GM23248 (cell line): ENCODE data around the gene DDOST.

Source experiments
- EZH2 ChIP-seq: fragments of 200-600 bp; sonication (generic); IDR thresholded peaks from 2 replicates; pipeline ENCODE4 v1.6.1; 2018; ENCODE audit warnings: antibody characterized with exemption, mild to moderate bottlenecking; ENCODE audit not compliant: insufficient read depth, poor library complexity, severe bottlenecking
- EZH2phosphoT487 ChIP-seq: fragments of 200-600 bp; sonication (generic); IDR thresholded peaks from 2 replicates; pipeline ENCODE4 v1.6.1; 2018; ENCODE audit warnings: antibody characterized with exemption, moderate library complexity, mild to moderate bottlenecking, low read depth; ENCODE audit not compliant: insufficient read depth

GRCh38 chr1:20698195-20698910 is 37.2 kb upstream of the DDOST start:
- TF ChIP-seq EZH2 = no peak
- TF ChIP-seq EZH2phosphoT487 = no peak
